ENCODE data around the gene SYT5.
"Not testable (repeated sequence)": the region's sequence is repeated elsewhere in the genome, so short reads cannot be mapped to it uniquely, and the experiment has no call there.

Gene SYT5

DNA sequence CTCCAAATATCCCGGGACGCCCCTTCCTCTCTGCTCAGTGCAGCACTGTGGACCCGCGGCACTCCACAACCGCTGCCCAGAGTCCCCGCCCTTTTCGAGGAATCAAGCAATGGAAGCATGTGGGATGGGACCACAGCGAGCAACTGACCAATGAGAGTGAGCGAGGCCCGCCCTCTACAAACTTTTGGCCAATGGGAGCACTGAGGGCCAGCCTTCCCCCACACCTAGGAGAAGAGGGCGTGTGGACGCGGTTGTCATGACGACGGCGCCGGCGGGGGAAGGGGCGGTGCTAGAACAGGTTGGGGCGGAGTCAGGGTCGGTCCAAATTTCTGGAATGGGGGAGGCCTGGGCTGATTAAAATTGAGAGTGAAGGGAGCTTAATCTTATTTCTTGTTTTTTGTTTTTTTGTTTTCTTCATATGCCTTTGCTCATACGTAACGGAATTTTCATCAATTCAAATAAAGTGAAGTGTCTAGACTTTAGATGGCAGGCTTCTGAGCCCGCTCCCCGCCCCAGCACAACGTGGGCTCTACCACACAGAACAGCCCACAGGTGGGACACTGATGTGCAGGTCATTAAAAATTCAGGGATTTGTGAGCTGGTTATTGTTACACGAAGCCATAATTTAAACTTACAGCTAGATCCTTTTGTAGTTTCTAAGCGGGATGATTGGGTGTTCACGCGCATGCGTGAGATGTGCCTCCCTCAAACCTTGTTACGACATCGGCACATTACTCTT is 13.4 kb downstream of the SYT5 start, which contains the start of gene DNAAF3:
TSS of gene DNAAF3 (minus strand) at position 84 of the 739 bp plus-strand sequence. CDS start 200 bp downstream, outside the sequence.
- DNase-seq: peak; percentile 91

DNA sequence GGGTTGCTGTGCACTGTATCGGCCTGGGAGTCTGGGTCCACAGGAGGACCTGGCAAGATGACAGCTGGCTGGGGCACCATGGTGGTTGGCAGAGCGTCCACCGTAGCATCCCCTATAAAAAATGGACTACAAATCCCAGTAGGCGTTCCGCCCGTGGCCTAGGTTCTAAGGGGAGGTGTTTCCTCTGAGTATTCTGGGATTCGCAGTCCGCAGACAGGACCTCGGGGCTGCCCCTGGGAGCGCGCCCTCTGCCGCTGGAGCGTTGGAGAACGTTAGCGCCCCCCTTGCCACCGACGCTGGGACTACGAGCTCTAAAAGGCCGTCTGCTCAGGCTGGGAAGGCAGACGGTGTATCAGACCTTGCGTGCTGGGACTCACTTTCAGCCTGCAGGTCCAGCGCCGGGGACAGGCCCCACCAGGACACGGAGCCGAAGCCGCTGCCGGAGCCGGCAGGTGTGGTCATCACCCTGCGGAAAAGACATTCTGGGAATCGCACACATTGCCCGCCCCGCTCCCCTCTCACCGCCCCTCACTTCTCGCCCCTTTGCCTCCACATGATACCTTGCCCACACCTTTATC is 14.0 kb downstream of the SYT5 start:
- peak; percentile 58 for DNase-seq

DNA sequence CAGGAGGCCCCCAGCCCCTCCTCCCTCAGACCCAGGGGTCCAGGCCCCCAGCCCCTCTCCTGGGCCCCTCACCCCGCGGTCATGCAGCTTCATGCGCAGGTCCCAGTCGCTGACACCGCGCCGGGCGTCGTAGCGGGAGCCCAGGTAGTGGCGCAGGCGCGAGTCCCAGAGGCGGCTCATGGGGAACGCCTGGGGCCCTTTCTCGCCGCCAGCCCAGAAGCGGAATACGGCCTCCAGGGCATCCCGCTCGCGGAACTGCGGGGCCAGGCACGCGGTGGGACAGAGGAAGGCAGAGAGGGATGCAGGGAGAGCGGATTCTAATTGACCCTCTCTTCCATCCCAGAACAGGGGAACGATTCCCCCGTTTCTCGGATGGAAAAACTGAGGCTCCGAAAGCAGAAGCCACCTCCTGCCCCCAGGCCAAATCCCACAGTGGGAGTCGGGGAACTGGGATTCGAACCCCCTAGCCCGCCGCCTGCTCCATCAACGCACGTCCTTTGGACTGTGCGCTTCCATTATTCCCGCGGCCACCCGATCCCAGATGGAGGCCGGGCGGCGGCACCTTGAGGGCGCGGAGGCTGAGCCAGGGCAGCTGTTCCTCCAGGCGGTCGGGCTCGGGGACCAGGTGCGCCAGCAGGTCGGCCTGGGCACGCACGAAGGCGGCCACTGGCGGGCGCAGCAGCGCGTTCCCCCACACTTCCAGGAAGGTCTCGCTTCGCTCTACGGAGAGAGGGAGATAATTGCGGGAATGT is 18.3 kb downstream of the SYT5 start:
- DNase-seq: no peak

DNA sequence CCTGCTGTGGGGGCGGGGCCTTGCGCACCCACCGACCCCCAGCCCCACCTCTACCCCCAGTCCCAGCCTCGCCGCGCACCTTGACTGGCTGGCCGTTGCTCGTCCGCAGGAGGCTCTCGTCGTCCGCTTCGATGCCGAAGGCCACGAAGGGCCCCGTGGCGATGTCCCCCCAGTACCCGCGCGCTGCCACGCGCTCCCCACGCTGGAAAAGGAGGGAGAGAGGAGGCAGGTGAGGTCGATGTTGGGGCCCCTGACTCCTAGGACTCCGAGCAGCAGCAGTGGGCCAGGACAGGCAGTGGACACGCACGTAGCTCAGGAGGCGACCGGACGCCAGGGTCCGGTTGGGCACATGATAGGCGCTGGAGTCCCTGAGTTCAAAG is 19.1 kb downstream of the SYT5 start:
- DNase-seq: no peak

DNA sequence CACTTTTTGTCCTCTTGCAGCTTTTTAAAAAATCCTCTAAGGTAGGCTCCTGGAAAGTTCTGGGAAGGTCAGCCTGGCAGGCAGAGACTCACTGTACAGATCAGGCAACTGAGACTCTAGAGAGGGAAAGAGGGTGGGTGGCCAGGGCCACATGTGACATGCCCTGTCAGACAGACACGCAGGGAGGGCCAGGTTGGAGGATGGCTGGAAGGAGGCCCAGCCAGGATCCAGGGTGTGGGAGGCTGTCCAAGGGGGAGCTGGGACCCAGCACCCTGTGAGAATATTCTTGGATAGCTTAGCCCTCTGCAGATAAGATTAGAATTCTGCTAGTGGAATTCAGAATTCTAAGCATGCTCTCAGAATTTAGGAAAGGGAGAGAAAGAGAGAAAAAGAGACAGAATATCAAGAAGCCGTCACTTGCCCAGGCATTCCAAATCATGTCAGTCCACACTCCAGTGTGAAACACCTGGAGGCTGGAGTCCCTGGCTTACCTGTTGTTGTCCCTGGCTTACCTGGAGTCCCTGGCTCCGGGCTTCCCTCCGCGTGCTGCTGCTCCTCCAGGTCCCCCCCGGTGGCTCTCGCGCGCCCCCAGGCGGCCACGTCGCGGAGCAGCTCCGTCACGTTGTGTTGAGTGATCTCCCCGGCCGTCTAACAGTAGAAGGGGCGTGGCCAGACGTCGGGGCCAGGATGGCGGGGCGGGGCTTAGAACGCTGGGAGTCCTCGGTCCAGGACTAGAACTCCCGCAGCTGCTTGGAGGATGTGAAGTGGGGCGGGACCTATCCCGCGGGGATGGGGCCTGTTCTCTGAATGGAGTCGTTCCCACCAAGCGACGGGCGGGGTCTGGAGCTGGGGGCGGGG is 19.7 kb downstream of the SYT5 start:
- DNase-seq: peak; percentile 94

DNA sequence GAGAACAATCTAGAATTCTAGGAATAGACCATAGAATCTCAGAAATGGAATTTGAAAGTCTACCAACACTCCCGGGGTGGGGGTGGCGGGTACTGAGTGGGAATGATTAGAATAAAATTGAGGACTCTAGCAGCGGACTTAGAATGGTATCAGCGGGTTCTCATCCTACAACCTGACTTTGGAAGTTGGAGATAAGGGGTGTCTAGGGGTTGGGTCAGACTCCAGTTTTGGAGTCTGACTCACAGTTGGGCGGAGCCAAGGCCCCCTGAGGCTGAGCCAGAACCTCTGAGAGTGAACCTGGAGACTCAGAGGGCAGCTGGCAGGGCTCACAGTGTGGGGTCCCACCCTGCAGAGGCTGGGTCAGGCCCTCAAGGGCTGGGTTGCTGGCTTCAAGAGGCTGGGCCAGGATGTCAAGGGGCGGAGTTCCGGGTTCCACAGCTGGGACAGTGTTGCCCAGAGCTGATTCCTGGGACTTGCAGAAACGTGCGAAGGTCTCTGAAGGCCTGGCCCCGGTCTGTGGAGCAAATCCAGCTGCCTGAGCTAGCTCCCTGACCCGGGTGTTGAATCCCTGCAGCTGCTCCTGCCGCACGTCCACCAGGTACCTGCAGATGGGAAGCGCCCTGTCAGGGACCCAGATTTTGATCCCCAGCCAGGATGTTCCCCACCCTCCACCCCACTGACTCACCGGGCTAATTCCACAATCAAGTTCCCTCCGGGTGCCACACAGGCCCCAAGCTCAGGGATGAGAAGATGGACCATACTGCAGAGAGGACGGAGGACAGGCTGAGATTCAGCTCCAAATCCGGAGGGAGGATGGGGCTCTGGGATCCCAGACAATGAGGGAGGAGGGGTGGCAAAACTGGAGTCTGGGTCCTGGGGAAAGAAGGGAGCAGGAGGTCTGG is 21.0 kb downstream of the SYT5 start:
- DNase-seq: no peak

DNA sequence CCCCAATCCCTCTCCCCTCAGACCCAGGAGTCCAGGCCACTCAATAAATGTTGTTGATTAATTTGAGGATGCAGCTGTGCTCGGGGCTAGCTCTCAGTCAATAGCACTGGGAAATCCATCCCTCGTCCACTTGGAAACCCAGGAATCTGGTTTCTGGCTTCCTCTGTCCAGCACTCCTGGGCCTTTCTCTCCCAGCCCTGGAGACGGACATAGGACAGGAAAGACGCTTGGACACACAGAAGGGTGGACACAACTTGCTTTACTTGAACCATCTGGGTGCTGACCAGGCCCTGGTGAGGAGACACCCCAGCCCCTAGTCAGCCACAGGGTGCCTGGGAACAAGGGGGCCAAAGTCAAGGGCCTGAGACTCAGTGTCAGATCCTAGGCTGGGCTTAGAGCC is 21.7 kb downstream of the SYT5 start:
- DNase-seq: no peak

DNA sequence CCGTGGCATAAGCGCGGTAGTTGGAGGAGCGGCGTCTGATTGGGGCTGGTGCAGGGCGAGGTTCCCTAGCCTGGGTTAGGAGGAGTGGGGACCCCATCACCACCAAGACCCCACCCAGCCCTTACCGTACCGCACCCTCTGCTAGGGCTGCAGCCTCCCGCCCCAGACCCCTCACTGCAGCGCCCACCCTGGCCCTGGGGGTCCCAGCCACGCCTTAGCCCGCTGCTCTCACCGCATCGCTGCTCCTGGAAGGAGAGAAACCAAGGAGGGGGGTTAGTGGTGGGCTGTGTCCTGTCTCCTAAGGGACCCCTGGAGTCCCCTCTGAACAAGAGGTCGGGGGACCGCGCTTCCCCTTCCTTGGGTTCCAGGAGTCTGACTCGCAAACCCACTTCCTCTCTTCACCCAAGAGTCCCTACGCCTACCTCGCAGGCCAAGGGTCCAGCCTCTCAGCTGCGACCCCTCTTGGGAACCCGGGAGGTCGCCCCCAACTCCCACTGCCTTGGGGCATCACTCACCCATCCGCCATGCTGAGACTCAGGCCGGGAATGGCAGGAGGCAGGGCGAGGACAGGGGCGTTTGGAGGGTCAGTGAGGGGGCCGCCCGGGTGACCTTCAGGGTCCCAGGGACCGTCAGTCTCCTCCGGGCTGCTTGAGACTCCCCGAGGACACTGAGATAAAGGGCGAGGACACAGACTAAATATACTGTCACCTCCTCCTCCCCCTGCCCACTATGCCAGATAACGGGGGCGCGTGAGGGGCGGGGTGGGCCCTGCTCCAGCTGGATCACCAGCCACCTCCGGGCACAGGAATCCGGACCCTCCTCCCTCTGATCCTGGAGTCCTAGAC is 22.8 kb downstream of the SYT5 start, which contains the start of gene TNNI3:
TSS of gene TNNI3 (minus strand) at position 669 of the 845 bp plus-strand sequence. CDS start at position 526, 143 bp downstream.
- no peak for DNase-seq

DNA sequence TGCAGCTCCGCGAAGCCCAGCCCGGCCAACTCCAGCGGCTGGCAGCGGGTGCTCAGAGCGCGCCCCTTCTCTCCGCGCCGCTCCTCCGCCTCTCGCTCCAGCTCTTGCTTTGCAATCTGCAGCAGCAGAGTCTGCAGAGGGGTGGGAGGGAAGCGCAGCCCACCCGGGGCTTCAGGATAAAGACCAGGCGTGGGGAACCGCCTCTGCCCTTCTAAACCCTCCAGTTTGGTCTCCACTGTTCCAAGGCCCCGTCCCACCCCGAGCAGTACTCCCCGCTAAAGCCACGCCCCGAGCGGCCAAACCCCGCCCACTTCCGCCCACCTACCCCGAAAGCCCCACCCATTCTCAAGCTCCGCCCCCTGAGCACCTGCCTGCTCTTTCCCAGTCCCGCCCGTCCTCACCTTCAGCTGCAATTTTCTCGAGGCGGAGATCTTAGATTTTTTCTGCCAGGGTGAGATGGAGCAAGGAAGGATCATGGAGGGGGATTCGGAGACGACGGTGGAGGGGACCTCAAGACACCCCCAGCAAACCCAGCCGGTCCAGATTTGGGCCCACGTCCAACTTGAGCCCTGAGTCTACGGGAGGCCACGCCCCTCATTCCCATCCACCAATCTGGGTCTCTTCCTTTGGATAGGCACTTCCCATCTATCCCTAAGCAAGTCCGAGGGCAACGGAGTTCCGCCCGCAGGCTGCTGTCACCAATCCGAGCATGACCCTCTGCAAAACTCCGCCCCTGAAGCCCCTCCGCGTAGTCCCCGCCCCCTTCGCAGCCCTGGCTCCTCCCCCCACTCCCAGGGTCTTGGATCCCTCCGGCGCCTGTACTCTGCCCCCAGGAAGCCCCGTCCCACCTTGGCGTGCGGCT is 23.7 kb downstream of the SYT5 start:
- peak; percentile 50 for DNase-seq

DNA sequence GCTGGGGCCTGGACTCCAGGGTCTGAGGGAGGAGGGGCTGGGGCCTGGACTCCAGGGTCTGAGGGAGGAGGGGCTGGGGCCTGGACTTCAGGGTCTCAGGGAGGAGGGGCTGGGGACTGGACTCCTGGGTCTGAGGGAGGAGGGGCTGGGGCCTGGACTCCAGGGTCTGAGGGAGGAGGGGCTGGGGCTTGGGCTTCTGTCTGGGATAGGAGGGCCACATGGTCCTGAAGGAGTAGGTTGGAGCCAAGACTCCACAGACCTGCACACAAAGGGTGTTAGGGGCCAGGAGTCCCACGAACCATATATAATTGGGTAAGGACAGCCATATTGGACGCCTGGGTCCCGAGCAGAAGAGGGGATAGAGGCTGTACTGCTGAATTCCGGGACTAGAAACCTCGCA is 24.3 kb downstream of the SYT5 start:
- DNase-seq: not testable (repeated sequence)

DNA sequence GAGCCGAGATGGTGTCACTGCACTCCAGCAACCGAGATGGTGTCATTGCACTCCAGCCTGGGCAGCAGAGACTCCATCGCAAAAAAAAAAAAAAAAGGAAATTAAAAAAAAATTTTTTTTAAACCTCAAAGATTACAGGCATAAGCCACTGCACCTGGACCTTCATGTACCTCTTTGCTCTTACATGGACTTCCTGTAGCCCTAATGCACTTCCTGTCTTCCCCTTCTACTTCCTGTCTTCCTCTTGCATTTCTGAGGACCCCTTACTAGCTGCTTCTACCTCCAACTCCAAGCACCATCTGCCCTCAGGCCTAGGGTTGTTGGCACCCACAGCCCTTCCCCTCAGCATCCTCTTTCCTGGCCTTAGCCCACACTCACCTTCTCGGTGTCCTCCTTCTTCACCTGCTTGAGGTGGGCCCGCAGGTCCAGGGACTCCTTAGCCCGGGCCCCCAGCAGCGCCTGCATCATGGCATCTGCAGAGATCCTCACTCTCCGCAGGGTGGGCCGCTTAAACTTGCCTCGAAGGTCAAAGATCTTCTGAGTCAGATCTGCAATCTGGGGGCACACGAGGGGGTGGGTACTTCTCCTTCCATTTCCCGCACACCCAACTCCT is 26.3 kb downstream of the SYT5 start:
- DNase-seq: no peak

DNA sequence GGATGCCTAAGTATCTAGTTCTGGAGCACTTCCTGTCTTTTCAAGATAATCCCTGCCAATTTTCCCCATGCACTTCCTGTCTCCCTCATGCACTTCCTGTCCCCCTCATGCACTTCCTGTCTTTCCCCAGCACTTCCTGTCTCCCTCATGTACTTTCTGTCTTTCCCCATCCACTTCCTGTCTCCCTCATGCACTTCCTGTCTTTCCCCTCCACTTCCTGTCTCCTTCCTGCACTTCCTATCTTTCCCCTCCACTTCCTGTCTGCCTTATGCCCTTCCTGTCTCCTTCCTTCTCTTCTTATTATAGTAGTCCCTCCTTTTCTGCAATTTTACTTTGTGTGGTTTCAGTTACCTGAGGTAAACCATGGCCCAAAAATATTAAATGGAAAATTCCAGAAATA is 28.1 kb downstream of the SYT5 start:
- DNase-seq: no peak

DNA sequence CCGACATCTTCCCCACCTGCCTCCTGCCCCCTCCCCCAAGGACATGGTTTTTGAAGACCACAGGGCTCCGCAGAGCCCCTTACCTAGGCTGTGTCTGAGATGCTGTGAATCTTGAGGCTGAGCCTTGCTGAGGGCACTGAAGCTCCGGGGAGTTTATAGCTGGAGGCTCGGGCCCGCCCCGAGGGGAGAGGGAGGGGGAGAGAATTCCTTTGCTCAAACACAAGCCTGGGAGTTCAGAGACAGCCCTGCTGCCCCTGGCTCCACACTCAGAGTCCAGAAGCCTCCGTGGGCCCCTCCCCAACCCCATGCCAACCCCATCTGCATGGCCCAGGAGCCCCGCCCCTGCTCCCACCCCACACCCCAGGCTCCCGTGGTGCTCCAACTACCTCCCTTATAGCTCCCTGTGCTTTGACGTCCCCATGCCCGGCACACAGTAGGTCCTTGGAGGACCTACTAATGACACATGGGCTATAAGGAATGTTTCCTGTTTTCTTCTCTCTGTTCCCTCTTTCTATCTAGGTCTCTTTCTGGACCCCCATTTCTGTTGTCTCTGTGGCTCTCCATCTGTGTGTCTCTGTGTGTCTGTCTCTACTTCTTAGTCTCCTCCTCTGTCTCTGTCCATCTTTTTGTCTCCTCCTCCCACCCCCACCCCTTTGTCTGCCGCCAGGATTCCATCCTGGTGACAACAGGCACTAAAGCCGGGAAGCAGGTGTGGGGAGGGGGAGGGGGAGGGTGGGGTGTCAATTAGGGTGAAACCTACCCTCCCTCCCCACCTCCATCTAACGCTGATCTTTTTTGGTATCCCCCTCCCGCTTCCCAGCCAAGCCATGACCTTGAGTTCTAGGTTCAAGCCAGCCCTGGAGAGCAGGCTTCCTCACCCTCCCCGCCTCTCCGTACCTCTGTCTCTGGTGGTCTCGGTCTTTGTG is 30.7 kb downstream of the SYT5 start, which contains the start of gene TNNT1:
TSS of gene TNNT1 (minus strand) at position 129 of the 926 bp plus-strand sequence. CDS start 2,049 bp downstream, outside the sequence.
- DNase-seq: no peak

DNA sequence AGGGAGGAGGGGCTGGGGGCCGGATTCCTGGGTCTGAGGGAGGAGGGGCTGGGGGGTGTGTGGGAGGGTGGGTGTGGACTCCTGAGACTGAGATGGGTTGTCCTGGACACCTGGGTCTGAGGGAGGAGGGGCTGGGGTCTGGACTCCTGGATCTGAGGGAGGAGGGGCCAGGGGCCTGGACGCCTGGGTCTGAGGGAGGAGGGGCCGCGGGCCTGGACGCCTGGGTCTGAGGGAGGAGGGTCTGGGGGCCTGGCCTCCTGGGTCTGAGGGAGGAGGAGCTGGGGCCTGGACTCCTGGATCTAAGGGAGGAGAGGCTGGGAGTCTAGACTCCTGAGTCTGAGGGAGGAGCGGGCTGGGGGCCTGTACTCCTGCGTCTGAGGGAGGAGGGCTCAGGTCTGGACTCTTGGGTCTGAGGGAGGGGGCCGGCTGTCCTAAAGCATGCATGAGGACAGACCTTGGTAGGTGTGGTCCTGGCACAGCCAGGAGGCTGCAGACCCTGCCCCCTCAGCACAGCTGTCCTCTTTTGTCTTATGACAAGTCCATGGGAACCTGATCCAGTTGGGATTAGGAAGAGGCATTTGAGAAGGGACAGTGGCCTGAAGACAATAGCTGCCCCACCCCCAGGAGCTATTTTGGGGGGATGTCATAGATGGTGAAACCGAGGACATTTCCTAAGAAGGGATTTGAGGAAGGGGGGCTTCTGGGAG is 32.4 kb downstream of the SYT5 start:
- DNase-seq: no peak

DNA sequence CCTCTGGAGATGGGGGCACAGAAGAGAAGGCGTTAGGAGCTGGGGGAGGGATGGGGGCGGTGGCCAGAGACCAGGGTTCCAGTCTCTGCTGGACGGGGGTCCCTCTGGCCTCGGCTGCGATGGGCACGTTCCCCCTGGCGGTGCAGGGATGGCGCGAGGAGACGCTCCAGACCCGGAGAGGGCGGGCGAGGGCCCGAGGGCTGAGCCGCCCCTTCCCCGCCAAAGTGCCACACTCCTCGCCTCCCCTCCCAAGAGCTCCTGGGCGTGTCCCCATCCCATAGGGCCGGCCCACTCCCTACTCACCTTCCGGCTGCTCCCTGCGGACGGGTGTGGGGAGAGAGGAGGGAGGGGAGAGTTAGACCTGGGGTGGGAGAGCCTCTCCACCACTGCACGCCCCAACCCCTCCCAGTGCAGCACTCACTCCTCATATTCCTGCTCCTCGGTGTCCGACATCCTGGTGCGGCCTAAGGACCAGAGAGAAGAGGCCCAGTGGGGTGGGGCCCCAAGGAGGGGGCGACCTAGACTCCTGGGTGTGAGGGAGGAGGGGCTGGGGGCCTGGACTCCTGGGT is 33.3 kb downstream of the SYT5 start:
- no peak for DNase-seq

DNA sequence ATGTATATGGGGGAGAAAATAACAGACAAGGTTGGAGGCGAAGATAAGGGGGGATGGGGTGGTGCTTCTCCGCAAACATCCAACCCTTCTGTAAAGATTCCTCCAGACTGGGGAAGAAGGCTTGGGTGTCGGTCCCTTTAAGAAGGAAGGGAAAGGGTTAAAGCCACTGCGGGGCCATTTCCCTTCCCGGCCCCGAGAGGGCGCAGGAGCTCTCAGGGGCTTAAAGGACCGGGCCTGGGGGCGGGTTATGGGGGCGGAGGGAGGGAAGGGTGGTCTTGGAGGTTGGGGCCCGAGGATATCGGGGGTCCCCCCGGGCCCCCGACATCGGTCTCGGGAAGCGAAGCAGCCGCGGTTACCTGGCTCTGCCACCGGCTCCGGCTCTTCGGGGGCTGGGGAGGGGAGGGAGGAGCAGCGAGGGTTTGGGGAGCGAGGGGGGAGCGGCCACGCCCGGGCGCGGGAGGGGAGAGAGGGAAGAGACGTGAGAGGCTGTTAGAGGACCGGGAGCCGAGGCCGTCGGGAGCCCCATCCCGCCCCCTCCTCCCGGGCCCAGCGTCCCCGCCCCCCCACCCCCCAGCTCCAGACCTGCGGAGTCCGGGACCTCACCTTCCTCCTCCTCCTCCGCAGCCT is 33.9 kb downstream of the SYT5 start:
- DNase-seq: peak; percentile 45
